ENCODE measurements around the gene PKNOX2. TPM values are rescaled to one million over a fixed set of nuclear protein-coding genes. Genes with fewer than 3 reads are reported as not detected.

The PKNOX2 gene
- total RNA-seq, 4 donors from 2014 or later: 0.40 to 5.9 (median 1.1) TPM; not detected in 1

DNA sequence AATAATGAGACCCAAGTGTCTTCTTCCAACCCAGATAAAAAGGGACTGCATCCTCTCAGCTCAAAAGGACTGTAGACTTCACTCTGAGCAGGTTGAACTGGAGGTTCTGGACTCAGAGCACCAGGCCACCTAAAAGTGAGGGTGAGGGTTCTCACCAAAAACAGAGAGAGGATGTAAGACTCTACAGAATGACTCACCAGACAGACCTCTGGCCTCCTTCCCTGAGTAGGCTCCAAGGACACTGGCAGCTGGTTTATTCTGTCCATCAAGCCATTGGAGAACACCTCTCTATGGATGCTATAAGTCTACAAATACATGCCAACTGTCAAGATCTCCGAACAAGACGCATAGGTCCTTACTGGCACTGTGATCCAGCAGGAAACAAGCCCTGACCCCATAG lies 304.3 kb downstream of the PKNOX2 start:
- WGBS, 2 donors: 88 to 94% methylated on average over 2 of the region's 2 CpGs
- intact Hi-C loops (cut with DNase I): no loop called here
- no peaks in the 10 kb centered on the region for H3K27me3 ChIP-seq
- DNase-seq: no peak
- no peaks in the 10 kb centered on the region for H3K36me3 ChIP-seq
- no peak overlapping the region for H3K4me3 ChIP-seq
- H3K4me1 ChIP-seq: no peaks in the 10 kb centered on the region
- no peak overlapping the region for H3K27ac ChIP-seq
- no peak for TF ChIP-seq POLR2A (IDR thresholded peaks at IDR 0.05)
- no peak for TF ChIP-seq CTCF (IDR thresholded peaks at IDR 0.05)
- H3K9me3 ChIP-seq: no peaks in the 10 kb centered on the region

DNA sequence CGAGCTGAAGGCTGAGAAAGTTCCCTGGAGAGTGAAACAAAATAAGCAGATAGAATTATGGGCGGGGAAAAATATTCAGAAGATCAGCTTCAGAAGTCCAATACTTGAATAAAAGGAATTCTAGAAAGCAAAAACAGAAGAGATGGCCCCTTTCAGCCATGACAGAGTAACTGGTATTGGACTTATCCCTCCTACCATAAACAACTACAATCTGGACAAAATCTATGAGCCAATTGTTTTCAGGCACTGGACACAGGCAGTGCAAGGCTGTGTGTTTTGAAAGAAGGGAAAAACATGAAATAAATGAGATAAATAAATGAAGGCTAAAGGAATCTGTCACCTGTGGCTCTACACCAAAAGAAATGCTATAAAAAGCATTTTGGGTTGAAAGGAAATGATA lies 305.8 kb downstream of the PKNOX2 start:
- intact Hi-C loops (cut with DNase I): no loop called here
- Histone ChIP-seq H3K4me3 (no peak overlapping the region), H3K9me3 (no peaks in the 10 kb centered on the region), H3K4me1 (no peaks in the 10 kb centered on the region), H3K36me3 (no peaks in the 10 kb centered on the region), H3K27ac (no peak overlapping the region), H3K27me3 (no peaks in the 10 kb centered on the region)
- 87 to 90% methylated on average over 2 of the region's 2 CpGs for WGBS, 2 donors
- TF ChIP-seq POLR2A (IDR thresholded peaks at IDR 0.05): no peak
- TF ChIP-seq CTCF (IDR thresholded peaks at IDR 0.05): no peak
- no peak for DNase-seq

GRCh38 chr11:125476721-125477120 lies 312.2 kb downstream of the PKNOX2 start:
- TF ChIP-seq POLR2A (IDR thresholded peaks at IDR 0.05) (no peak), CTCF (IDR thresholded peaks at IDR 0.05) (no peak)

GRCh38 chr11:125479137-125479536 lies 314.6 kb downstream of the PKNOX2 start:
- no peak overlapping the region for H3K4me3 ChIP-seq
- no peaks in the 10 kb centered on the region for H3K4me1 ChIP-seq
- TF ChIP-seq CTCF (IDR thresholded peaks at IDR 0.05) (no peak), POLR2A (IDR thresholded peaks at IDR 0.05) (no peak)
- no peaks in the 10 kb centered on the region for H3K27me3 ChIP-seq
- no peaks in the 10 kb centered on the region for H3K36me3 ChIP-seq
- H3K9me3 ChIP-seq: no peaks in the 10 kb centered on the region
- 82 to 85% methylated on average over 3 of the region's 3 CpGs for WGBS, 2 donors
- intact Hi-C loops (cut with DNase I): no loop called here
- no peak for DNase-seq
- H3K27ac ChIP-seq: no peak overlapping the region

More at GRCh38 chr11:125476721-125477120, 312.2 kb downstream of the PKNOX2 start:
- Histone ChIP-seq H3K27me3 (no peaks in the 10 kb centered on the region), H3K9me3 (no peaks in the 10 kb centered on the region), H3K27ac (no peak overlapping the region), H3K36me3 (no peaks in the 10 kb centered on the region), H3K4me1 (no peaks in the 10 kb centered on the region), H3K4me3 (no peak overlapping the region)
- WGBS, 2 donors: 61 to 68% methylated on average over 3 of the region's 3 CpGs
- DNase-seq: no peak
- intact Hi-C loops (cut with DNase I): no loop called here

GRCh38 chr11:125481531-125481930 lies 317.0 kb downstream of the PKNOX2 start:
- H3K9me3 ChIP-seq: no peaks in the 10 kb centered on the region
- no peak for DNase-seq
- no peaks in the 10 kb centered on the region for H3K36me3 ChIP-seq
- no peak overlapping the region for H3K27ac ChIP-seq
- TF ChIP-seq POLR2A (IDR thresholded peaks at IDR 0.05) (no peak), CTCF (IDR thresholded peaks at IDR 0.05) (no peak)
- no peaks in the 10 kb centered on the region for H3K4me1 ChIP-seq
- H3K27me3 ChIP-seq: no peaks in the 10 kb centered on the region
- WGBS, 2 donors: 30% methylated on average over 3 of the region's 3 CpGs; no CpG with 5 or more reads in 1 of the 2 donors
- no peak overlapping the region for H3K4me3 ChIP-seq
- intact Hi-C loops (cut with DNase I): no loop called here

Small RNAs within 50 kb of the gene (small RNA-seq; reads per million reads assigned to genes)
- 0 reads per million in 4 donors for gene RNU6-321P

Other genes starting within 250 kb of the PKNOX2 start
- not detected for gene HEPN1, start 245.5 kb upstream of the PKNOX2 start, total RNA-seq
- gene HEPACAM, start 228.7 kb upstream of the PKNOX2 start, total RNA-seq: not detected
- 1 to 10 TPM; 2.0 to 3.2 (median 2.9) TPM for gene CCDC15, start 210.5 kb upstream of the PKNOX2 start, total RNA-seq
- 10 to 100 TPM; 24.9 to 44.4 (median 29.4) TPM for gene SLC37A2, start 101.4 kb upstream of the PKNOX2 start, total RNA-seq
- gene TMEM218, start 53.1 kb upstream of the PKNOX2 start, total RNA-seq: 10 to 100 TPM in 3 of 4 donors, 1 to 10 TPM in 1; 7.5 to 17.3 (median 13.9) TPM

Measured in esophagus squamous epithelium (tissue), 5 donors.